Duodenal mucosa (tissue), 2 donors: ENCODE measurements around the gene UCK2.

Experiments used
- H3K27ac ChIP-seq: one replicate; pipeline ENCODE4 v1.7.0; 2013; ENCODE audit warnings: low read depth, low read length
- H3K27me3 ChIP-seq, 2 donors: one replicate each; pipeline ENCODE4 v1.7.0; 2013; ENCODE audit warnings: low read length in 2 of 2, control low read depth in 1 of 2; ENCODE audit not compliant: insufficient read depth in 2 of 2, control insufficient read depth in 1 of 2
- H3K36me3 ChIP-seq, 2 donors: one replicate each; pipeline ENCODE4 v1.7.0; 2013; ENCODE audit warnings: low read length in 2 of 2, control low read depth in 1 of 2; ENCODE audit not compliant: insufficient read depth in 2 of 2, control insufficient read depth in 1 of 2
- H3K4me1 ChIP-seq, 2 donors: one replicate each; pipeline ENCODE4 v1.7.0; 2013; ENCODE audit warnings: low read length in 2 of 2, control low read depth in 1 of 2; ENCODE audit not compliant: insufficient read depth in 2 of 2, control insufficient read depth in 1 of 2
- H3K4me3 ChIP-seq, 2 donors: one replicate each; pipeline ENCODE4 v1.7.0; 2013; ENCODE audit warnings: low read length in 2 of 2, low read depth in 1 of 2
- H3K9ac ChIP-seq, 2 donors: one replicate each; pipeline ENCODE4 v1.7.0; 2013; ENCODE audit warnings: low read length in 2 of 2, low read depth in 1 of 2
- H3K9me3 ChIP-seq, 2 donors: one replicate each; pipeline ENCODE4 v1.7.0; 2013; ENCODE audit warnings: low read length in 2 of 2, control low read depth in 1 of 2; ENCODE audit not compliant: control insufficient read depth in 1 of 2

UCK2 gene

DNA sequence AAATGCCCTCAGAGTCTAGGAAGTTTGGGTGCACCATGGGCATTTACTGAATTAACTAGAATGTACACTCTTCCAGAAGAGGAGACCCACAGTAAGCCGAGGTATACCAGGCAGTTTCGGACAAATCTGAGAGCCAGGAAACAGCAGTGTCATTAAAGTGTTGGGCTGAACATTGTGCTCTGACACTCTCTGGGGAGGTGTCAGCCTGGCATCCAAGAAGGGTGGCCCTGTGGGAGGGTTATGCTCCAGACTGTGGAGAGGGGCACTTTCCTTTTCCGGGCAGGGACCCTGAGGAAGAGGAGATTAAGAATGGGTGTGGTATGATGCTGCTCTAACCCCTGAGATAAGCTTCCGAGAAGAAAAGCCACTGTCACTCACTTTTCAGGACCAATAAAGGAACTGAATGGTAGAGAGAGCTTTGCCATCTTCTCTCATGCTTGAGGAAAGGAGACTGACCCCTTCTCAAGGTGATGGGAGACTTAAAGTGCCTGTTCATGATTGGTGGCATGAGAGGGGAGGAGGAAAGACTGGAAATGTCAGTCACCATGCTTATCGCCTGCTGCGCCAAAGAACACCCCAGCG lies 98.2 kb downstream of the UCK2 start:
- Histone ChIP-seq H3K4me1 (no peaks in the 10 kb centered on the region), H3K9me3 (no peaks in the 10 kb centered on the region), H3K4me3 (no peak overlapping the region), H3K9ac (no peak overlapping the region), H3K27me3 (no peaks in the 10 kb centered on the region), H3K36me3 (no peaks in the 10 kb centered on the region), H3K27ac (no peak overlapping the region)

DNA sequence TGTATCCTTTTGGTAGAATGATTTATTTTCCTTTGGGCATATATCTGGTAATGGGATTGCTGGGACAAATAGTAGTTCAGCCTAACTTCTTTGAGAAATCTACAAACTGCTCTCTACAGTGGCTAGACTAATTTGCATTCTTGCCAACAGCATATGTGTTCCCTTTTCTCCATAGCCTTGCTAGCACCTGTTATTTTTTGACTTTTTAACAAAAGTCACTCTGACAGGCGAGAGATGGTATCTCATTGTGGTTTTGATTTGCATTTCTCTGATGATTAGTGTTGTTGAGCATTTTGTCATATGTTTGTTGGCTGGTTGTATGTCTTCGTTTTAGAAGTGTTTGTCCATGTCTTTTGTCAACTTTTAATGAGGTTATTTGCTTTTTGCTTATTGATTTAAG lies 99.8 kb downstream of the UCK2 start:
- H3K27ac ChIP-seq: no peak overlapping the region
- H3K9me3 ChIP-seq: no peaks in the 10 kb centered on the region
- no peak overlapping the region for H3K9ac ChIP-seq
- no peak overlapping the region for H3K4me3 ChIP-seq
- H3K4me1 ChIP-seq: no peaks in the 10 kb centered on the region
- no peaks in the 10 kb centered on the region for H3K27me3 ChIP-seq
- no peaks in the 10 kb centered on the region for H3K36me3 ChIP-seq

DNA sequence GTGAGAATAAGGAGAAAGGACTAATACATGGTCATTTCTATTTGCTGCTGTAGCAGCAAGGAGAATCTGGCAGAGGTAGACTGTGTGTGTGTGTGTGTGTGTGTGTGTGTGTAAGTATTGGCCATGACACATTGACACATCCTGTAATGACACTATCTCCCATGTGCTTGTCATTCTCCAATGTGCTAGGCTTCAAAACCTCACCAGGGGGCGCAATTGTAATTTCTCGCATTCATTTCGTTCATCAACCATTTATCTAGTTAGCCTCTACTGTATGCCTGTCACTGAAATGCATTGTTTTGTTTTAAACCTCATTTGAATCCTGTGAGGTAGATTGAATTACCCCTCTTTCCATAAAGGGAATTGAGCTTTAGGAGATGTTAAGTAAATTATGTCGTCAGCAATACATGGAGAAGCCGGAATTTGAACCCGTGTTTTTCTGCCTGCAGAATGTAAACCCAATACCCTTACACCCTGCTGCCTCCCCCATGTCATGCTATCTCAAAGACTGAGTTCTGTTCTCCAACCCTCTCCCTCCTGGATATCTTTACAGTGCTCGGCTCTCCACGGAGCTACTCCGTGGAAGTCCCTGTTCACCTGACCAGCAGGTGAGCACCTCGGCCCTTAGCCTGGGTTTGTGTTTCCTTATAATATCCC lies 100.8 kb downstream of the UCK2 start:
- no peaks in the 10 kb centered on the region for H3K27me3 ChIP-seq
- no peaks in the 10 kb centered on the region for H3K36me3 ChIP-seq
- H3K4me3 ChIP-seq: no peak overlapping the region
- H3K4me1 ChIP-seq: no peaks in the 10 kb centered on the region
- H3K27ac ChIP-seq: no peak overlapping the region
- H3K9ac ChIP-seq: no peak overlapping the region
- H3K9me3 ChIP-seq: no peaks in the 10 kb centered on the region

GRCh38 chr1:165930961-165931360 lies 103.5 kb downstream of the UCK2 start:
- Histone ChIP-seq H3K27ac (no peak overlapping the region), H3K27me3 (no peaks in the 10 kb centered on the region), H3K36me3 (no peaks in the 10 kb centered on the region), H3K4me1 (no peaks in the 10 kb centered on the region), H3K4me3 (no peak overlapping the region), H3K9ac (no peak overlapping the region), H3K9me3 (no peaks in the 10 kb centered on the region)

- H3K9ac ChIP-seq: no peak overlapping the region
- H3K4me1 ChIP-seq: no peaks in the 10 kb centered on the region
- H3K9me3 ChIP-seq: no peaks in the 10 kb centered on the region
- H3K27ac ChIP-seq: no peak overlapping the region
- no peaks in the 10 kb centered on the region for H3K36me3 ChIP-seq
- no peaks in the 10 kb centered on the region for H3K27me3 ChIP-seq
- H3K4me3 ChIP-seq: no peak overlapping the region
Measured at GRCh38 chr1:165933446-165934170, 106.2 kb downstream of the UCK2 start.

- Histone ChIP-seq H3K9me3 (no peaks in the 10 kb centered on the region), H3K4me1 (no peaks in the 10 kb centered on the region), H3K4me3 (no peak overlapping the region), H3K27ac (no peak overlapping the region), H3K36me3 (no peaks in the 10 kb centered on the region), H3K27me3 (no peaks in the 10 kb centered on the region), H3K9ac (no peak overlapping the region)
Measured at GRCh38 chr1:165936542-165936941, 109.1 kb downstream of the UCK2 start.

DNA sequence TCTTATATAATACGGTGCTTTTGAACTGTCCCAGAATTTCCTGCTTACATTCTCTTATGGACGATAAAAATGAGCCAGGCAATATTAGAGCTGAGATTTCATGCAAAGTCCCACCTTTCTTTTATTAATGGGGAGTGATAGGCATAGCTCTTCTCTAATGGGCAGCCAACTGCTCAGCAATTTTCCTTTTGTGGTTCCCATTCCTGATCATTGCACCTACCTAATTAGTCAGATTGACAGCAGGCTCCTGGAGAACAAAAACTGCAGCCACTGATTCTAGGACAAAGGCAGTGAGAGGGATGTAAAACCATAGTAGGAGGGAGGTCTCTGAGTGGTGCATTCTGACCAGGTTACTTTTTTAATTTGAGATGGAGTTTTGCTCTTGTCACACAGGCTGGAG lies 110.4 kb downstream of the UCK2 start:
- H3K27ac ChIP-seq: no peak overlapping the region
- no peak overlapping the region for H3K4me3 ChIP-seq
- no peak overlapping the region for H3K9ac ChIP-seq
- H3K4me1 ChIP-seq: no peaks in the 10 kb centered on the region
- no peaks in the 10 kb centered on the region for H3K36me3 ChIP-seq
- H3K9me3 ChIP-seq: no peaks in the 10 kb centered on the region
- H3K27me3 ChIP-seq: no peaks in the 10 kb centered on the region

- Histone ChIP-seq H3K9me3 (no peaks in the 10 kb centered on the region), H3K4me3 (no peak overlapping the region), H3K27ac (no peak overlapping the region), H3K9ac (no peak overlapping the region), H3K36me3 (no peaks in the 10 kb centered on the region), H3K27me3 (no peaks in the 10 kb centered on the region), H3K4me1 (no peaks in the 10 kb centered on the region)
Measured at GRCh38 chr1:165938844-165939243, 111.4 kb downstream of the UCK2 start.

GRCh38 chr1:165941531-165941930 lies 114.1 kb downstream of the UCK2 start:
- no peak overlapping the region for H3K4me3 ChIP-seq
- no peaks in the 10 kb centered on the region for H3K4me1 ChIP-seq
- no peaks in the 10 kb centered on the region for H3K9me3 ChIP-seq

GRCh38 chr1:165942062-165942461 lies 114.6 kb downstream of the UCK2 start:
- Histone ChIP-seq H3K9me3 (no peaks in the 10 kb centered on the region), H3K27ac (no peak overlapping the region), H3K27me3 (peaks cover 0 to 3% of the 10 kb centered on the region in 2 donors), H3K9ac (no peak overlapping the region), H3K36me3 (no peaks in the 10 kb centered on the region), H3K4me3 (no peak overlapping the region), H3K4me1 (no peaks in the 10 kb centered on the region)

More at GRCh38 chr1:165941531-165941930, 114.1 kb downstream of the UCK2 start:
- H3K27ac ChIP-seq: no peak overlapping the region
- no peaks in the 10 kb centered on the region for H3K36me3 ChIP-seq
- no peak overlapping the region for H3K9ac ChIP-seq
- peaks cover 0 to 3% of the 10 kb centered on the region in 2 donors for H3K27me3 ChIP-seq
